Mucosa of stomach (tissue), 1 donor: ENCODE measurements around the gene F5.
A peak's percentile ranks its signal among the peaks of the same experiment; 100 is the strongest.

Experiments
- H3K27me3 ChIP-seq: one replicate; pipeline ENCODE4 v1.7.0; 2013; ENCODE audit warnings: mild to moderate bottlenecking, low read length; ENCODE audit not compliant: control insufficient read depth, insufficient read depth
- H3K36me3 ChIP-seq: one replicate; pipeline ENCODE4 v1.7.0; 2013; ENCODE audit warnings: low read length; ENCODE audit not compliant: control insufficient read depth, insufficient read depth
- H3K4me1 ChIP-seq: one replicate; pipeline ENCODE4 v1.7.0; 2013; ENCODE audit warnings: mild to moderate bottlenecking, low read length; ENCODE audit not compliant: control insufficient read depth, insufficient read depth
- H3K4me3 ChIP-seq: one replicate; pipeline ENCODE4 v1.7.0; 2013; ENCODE audit warnings: low read length
- H3K9ac ChIP-seq: one replicate; pipeline ENCODE4 v1.7.0; 2013; ENCODE audit warnings: mild to moderate bottlenecking, low read length, moderate library complexity
- H3K9me3 ChIP-seq: one replicate; pipeline ENCODE4 v1.7.0; 2013; ENCODE audit warnings: mild to moderate bottlenecking, low read length, moderate library complexity; ENCODE audit not compliant: control insufficient read depth
- donor health status: Pancreatic carcinoma.

Gene F5

DNA sequence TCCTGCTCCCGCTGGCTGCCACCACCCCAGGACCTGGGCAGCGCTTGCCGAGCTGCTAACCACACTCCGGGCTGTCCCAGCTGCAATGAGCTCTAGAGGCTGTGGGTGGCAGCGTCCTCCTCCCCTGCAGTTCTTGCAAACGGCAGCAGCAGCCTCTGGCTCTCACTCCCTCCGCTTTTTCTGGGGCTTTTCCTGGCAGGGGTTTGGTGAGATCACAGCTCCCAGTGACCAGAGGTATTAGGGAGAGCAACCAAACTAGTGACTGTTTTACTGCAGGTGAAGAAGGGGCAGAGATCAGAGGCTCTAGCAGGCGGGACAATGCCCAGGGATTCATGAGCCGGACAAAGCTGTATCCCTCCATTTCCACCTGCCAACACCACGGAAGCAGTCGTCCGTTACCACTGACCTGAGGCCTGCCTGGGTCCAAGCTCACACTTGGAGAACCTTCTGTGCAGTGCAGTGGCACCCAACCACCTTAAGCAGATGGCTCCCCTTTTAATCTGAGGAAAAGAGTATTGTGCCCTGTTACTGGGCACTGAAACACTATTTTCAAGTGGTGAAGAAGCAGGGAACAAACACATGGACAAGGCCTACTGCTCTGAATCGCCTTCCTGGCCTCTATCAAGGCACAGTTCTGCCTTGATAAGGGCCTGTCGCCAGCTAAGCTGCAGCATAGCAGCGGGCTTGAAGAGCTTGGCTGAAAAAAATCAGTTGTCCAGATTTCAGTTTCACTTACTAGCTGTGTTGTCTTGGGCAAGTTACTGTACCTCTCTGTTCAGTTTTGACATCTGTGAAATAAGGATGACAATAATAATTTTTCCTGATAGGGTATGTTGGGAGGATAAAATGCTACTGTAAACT is at the start of gene F5:
Gene F5, minus strand, starts transcription at position 87 of the 861 bp plus-strand sequence. CDS start 95 bp downstream, outside the sequence.
- Histone ChIP-seq H3K36me3 (no peaks in the 10 kb centered on the region), H3K27me3 (no peaks in the 10 kb centered on the region), H3K9me3 (no peaks in the 10 kb centered on the region), H3K4me1 (peaks cover 8% of the 10 kb centered on the region), H3K4me3 (peak within 1 kb of the TSS; percentile 20), H3K9ac (peak within 1 kb of the TSS; percentile 45)

GRCh38 chr1:169634877-169635276 is 48.6 kb upstream of the F5 start:
- Histone ChIP-seq H3K27me3 (no peaks in the 10 kb centered on the region), H3K36me3 (no peaks in the 10 kb centered on the region), H3K9ac (no peak overlapping the region), H3K9me3 (no peaks in the 10 kb centered on the region), H3K4me3 (no peak overlapping the region), H3K4me1 (no peaks in the 10 kb centered on the region)

- no peaks in the 10 kb centered on the region for H3K27me3 ChIP-seq
- H3K4me1 ChIP-seq = no peaks in the 10 kb centered on the region
- H3K4me3 ChIP-seq = no peak overlapping the region
- no peaks in the 10 kb centered on the region for H3K9me3 ChIP-seq
- H3K36me3 ChIP-seq = no peaks in the 10 kb centered on the region
- no peak overlapping the region for H3K9ac ChIP-seq
These were observed 47.9 kb upstream of the F5 start for GRCh38 chr1:169634145-169634544.

DNA sequence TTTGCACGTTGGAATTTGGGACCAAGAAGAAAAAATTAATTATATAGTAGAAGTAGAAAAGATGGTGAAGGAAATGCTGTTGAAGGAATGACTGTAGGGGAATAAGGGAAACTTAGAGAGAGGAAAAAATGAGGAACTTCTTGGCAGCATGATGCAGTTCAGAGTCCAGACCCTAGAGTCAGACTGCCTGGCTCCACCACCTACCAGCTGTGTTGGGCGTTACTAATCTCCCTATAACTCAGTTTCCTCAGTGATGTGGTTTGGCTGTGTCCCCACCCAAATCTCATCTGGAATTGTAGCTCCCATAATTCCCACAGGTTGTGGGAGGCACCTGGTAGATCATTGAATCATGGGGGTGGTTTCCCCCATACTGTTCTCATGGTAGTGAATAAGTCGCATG is 45.0 kb upstream of the F5 start:
- H3K4me1 ChIP-seq = no peaks in the 10 kb centered on the region
- H3K9me3 ChIP-seq = no peaks in the 10 kb centered on the region
- no peaks in the 10 kb centered on the region for H3K36me3 ChIP-seq

GRCh38 chr1:169630006-169630405 is 43.7 kb upstream of the F5 start, which contains the start of gene SELP:
Gene SELP, minus strand, starts transcription at chr1:169630124. Its CDS starts 50 bp downstream, at chr1:169630074.
- H3K27me3 ChIP-seq = no peaks in the 10 kb centered on the region
- no peaks in the 10 kb centered on the region for H3K36me3 ChIP-seq
- no peak within 1 kb of the TSS for H3K4me3 ChIP-seq
- H3K9ac ChIP-seq = no peak within 1 kb of the TSS
- H3K4me1 ChIP-seq = no peaks in the 10 kb centered on the region
- H3K9me3 ChIP-seq = no peaks in the 10 kb centered on the region

More for the DNA sequence above, 45.0 kb upstream of the F5 start:
- no peak overlapping the region for H3K9ac ChIP-seq
- H3K27me3 ChIP-seq = no peaks in the 10 kb centered on the region
- no peak overlapping the region for H3K4me3 ChIP-seq

- H3K36me3 ChIP-seq = no peaks in the 10 kb centered on the region
- no peak overlapping the region for H3K4me3 ChIP-seq
- H3K27me3 ChIP-seq = no peaks in the 10 kb centered on the region
- H3K9ac ChIP-seq = no peak overlapping the region
- H3K4me1 ChIP-seq = no peaks in the 10 kb centered on the region
- H3K9me3 ChIP-seq = no peaks in the 10 kb centered on the region
These were observed 38.6 kb upstream of the F5 start for GRCh38 chr1:169624912-169625311.

GRCh38 chr1:169624122-169624521 is 37.8 kb upstream of the F5 start:
- H3K4me1 ChIP-seq = no peaks in the 10 kb centered on the region
- H3K9me3 ChIP-seq = no peaks in the 10 kb centered on the region
- no peaks in the 10 kb centered on the region for H3K27me3 ChIP-seq
- no peak overlapping the region for H3K4me3 ChIP-seq
- no peaks in the 10 kb centered on the region for H3K36me3 ChIP-seq
- no peak overlapping the region for H3K9ac ChIP-seq

DNA sequence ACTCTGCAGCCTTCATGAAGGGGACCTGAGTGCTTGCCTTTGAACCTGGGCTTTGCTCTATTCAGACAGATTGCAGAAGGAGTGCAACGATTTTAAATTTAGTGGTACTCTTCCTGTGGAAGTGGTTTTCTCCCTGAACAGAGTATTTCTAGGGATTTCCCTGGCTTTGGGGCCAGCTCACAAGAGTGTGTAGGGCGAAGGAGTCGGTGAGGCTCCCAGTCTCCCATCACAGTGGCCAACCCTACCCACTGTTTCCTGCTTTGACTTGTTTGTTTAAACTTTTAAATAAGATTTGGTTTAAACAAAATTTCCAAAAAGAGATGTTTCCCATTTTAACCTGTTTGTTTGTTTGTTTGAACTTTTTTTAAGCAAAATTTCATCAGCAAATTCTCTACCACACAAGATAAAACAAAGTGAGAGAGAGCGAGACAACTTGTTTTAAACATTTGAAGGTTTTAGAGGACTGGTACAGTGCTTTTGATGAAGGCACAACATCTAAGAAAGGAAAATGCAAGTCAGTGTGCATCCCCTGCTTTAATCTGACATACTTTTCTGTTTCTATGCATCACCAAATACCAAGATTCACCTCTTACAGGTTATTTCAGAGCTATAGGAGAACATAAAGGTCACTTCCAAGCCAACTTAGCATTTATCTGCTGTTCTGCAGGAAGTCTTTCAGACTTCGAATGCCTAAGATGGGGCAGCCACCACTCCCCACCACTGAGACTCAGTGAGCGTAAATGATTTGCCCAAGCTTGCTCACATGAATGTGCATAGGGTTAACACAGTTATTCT is 37.0 kb upstream of the F5 start:
- no peaks in the 10 kb centered on the region for H3K9me3 ChIP-seq
- H3K4me3 ChIP-seq = no peak overlapping the region
- H3K36me3 ChIP-seq = no peaks in the 10 kb centered on the region
- H3K27me3 ChIP-seq = no peaks in the 10 kb centered on the region
- H3K9ac ChIP-seq = no peak overlapping the region
- H3K4me1 ChIP-seq = no peaks in the 10 kb centered on the region

GRCh38 chr1:169620565-169620964 is 34.3 kb upstream of the F5 start:
- Histone ChIP-seq H3K27me3 (no peaks in the 10 kb centered on the region), H3K4me3 (no peak overlapping the region), H3K9me3 (no peaks in the 10 kb centered on the region), H3K36me3 (no peaks in the 10 kb centered on the region), H3K9ac (no peak overlapping the region), H3K4me1 (no peaks in the 10 kb centered on the region)

DNA sequence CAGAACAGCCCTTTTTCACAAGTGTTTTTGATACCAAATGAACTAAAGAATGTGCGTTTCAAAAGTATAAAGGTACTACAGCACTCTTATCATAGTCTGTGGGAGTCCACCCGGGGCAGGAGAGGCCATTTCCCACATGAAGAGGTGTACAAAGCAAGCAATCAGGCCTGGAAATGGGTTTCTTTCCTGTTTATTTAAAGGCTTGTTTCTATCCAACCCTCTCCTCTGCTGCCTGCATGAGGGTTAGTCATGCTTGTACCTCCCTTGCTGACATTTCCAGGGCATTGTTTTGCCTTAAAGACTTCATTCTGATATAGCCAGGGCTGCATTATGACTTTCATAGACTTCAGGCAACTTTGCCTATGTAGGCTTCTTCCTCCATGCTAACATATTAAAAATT is 32.1 kb upstream of the F5 start:
- Histone ChIP-seq H3K4me3 (no peak overlapping the region), H3K9me3 (no peaks in the 10 kb centered on the region), H3K4me1 (no peaks in the 10 kb centered on the region), H3K9ac (no peak overlapping the region), H3K27me3 (no peaks in the 10 kb centered on the region), H3K36me3 (no peaks in the 10 kb centered on the region)

- no peaks in the 10 kb centered on the region for H3K4me1 ChIP-seq
- H3K27me3 ChIP-seq = no peaks in the 10 kb centered on the region
- no peaks in the 10 kb centered on the region for H3K9me3 ChIP-seq
- H3K4me3 ChIP-seq = no peak overlapping the region
- H3K36me3 ChIP-seq = no peaks in the 10 kb centered on the region
- no peak overlapping the region for H3K9ac ChIP-seq
These were observed 29.5 kb upstream of the F5 start for GRCh38 chr1:169615803-169616202.

GRCh38 chr1:169610858-169611257 is 24.6 kb upstream of the F5 start:
- Histone ChIP-seq H3K9me3 (no peaks in the 10 kb centered on the region), H3K4me3 (no peak overlapping the region), H3K36me3 (no peaks in the 10 kb centered on the region), H3K9ac (no peak overlapping the region), H3K27me3 (no peaks in the 10 kb centered on the region), H3K4me1 (no peaks in the 10 kb centered on the region)
